Hematopoietic multipotent progenitor cell treated with erythropoietin and hydrocortisone succinate and interleukin-3 and kit ligand, for 17 days (in vitro differentiated cells): ENCODE results near the gene DIAPH1.

Source experiments
- DNase-seq: peaks from one replicate; pipeline ENCODE4 v3.0.0-alpha.2; 2015; ENCODE audit warnings: low spot score

DIAPH1 gene

GRCh38 chr5:141560725-141561483, 57.9 kb downstream of the DIAPH1 start:
- peak; percentile 59 for DNase-seq

- no peak for DNase-seq
These were observed 58.6 kb downstream of the DIAPH1 start for GRCh38 chr5:141560151-141560550.

GRCh38 chr5:141559461-141559860, 59.3 kb downstream of the DIAPH1 start:
- DNase-seq = no peak

DNA sequence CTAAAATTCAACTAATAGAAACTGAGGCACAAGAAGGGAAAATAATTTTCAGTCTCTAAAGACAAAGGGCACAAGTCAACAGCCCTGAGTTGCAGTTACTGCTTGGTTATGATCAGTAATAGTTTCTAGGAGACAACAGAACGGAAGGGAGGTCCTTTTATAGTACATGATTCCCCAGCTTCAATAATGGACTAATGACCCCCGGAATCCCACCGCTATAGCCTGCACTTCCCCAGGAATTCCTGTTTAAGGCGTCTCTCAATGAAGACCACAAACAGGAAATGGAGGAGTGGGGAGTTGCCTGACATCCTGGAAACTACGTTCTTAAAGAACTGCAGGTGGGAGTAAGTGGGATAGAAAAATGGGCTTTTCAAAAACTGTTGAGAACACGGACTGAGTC, 60.6 kb downstream of the DIAPH1 start:
- no peak for DNase-seq

DNA sequence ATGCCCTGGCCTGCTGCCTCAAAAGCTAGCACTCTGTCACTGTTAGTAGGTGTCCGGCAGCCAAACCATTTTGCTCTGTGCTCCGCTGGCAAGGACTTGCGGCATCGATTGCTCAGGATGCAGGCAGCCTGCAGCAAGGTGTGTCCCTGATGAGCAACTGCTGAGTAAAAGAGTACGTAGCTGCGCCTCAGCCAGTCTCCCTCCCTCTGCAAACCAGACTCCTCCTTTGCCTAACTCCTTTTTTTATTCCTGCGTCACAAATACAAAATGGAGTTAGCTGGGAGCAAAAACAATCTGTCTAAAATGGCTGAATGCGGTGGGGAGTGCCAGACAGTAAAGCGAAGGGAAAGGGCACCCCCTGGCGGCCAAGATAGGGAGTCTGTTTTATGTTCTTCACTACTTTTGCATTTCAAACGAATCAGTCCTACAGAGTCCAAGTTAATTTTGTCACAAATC, 61.1 kb downstream of the DIAPH1 start:
- DNase-seq = peak; percentile 80

- DNase-seq = no peak
These were observed 70.9 kb downstream of the DIAPH1 start for GRCh38 chr5:141547921-141548320.

GRCh38 chr5:141547488-141547887, 71.3 kb downstream of the DIAPH1 start:
- DNase-seq = no peak

DNA sequence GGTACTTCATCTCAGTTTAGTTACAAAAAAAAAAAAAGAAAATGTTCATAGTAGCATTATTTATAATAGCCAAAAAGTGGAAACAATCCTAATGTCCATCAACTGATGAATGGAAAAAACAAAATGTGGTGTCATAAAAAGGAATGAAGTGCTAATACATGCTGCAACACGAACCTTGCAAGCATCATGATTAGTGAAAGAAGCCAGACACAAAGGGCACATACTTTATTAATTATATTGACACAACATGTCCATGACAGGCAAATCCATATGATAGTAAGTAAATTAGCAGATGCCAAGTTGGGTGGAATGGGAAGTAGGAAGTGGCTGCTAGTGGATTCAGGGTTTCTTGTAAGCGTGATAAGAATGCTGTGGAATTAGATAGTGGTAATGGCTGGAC, 75.7 kb downstream of the DIAPH1 start:
- no peak for DNase-seq

- DNase-seq = no peak
These were observed 84.1 kb downstream of the DIAPH1 start for GRCh38 chr5:141534492-141535213.

DNA sequence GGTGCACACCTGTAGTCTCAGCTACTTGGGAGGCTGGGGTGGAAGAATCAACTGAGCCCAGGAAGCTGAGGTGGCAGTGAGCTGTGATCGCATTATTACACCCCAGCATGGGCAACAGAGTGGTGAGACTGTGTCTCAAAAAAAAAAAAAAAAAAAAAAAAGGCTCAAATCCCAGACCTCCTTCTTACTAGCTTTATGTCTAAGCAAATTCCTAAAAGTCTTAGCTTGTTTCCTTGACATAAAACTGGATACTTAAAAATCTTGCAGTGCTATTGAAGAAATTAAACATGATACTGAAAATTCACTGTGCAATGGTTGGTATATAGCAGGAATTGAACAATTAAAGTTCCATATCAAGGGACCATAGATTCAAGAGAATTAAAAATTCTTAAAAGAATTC, 84.9 kb downstream of the DIAPH1 start:
- DNase-seq = no peak

- DNase-seq = no peak
These were observed 86.1 kb downstream of the DIAPH1 start for GRCh38 chr5:141532726-141533125.

GRCh38 chr5:141529873-141530272, 88.9 kb downstream of the DIAPH1 start:
- DNase-seq = no peak

DNA sequence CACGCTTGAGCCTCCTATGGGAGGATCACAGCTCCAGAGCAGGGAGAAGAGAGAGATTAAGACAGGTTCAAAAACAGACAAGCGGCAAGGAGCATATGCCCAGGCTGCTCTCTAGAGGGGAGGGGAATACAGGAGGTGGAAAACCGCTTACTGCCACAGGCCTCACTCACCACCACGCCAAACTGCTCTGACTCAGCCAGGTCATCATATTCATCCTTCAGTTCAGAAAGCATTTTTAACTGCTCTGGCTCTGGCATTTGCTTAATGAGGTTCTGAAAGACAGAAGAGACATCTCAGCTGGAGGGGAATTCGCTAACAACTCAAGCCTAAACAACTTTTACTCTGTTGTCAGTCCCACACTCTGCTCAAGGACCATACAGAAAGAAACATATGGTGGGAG, 89.8 kb downstream of the DIAPH1 start:
- DNase-seq = no peak

DNA sequence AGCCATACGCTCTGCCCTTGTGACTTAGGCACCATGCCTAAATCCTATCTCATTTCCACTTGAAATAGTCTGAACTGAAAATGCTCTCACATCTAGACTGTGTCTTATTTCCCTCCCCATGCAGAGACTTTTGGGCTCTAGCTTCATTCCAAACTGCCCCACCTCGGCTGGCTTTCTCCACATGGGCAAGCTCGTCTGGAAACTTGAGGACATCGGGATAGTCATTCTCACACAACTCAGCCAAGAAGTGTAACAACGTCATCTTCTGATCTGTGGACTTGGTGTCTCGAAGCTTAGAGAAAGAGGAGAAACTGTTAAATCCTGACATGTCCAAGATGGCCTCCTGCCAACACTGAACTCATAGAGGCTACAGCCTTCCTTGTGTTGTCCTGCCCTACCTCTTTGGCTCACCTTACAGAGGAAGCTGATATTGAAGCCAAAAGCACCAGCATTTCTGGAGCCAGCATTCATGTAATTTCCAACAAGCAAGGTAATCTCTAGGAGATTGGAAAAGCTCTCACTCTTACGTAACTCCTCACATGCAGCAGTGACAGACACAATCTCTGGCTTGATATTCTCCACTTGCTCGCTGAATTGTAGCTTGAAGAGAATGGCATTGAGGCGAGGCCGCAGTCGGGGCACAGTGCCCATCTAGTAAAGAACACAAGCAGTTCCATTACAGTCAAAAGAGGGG, 90.4 kb downstream of the DIAPH1 start:
- DNase-seq = no peak

DNA sequence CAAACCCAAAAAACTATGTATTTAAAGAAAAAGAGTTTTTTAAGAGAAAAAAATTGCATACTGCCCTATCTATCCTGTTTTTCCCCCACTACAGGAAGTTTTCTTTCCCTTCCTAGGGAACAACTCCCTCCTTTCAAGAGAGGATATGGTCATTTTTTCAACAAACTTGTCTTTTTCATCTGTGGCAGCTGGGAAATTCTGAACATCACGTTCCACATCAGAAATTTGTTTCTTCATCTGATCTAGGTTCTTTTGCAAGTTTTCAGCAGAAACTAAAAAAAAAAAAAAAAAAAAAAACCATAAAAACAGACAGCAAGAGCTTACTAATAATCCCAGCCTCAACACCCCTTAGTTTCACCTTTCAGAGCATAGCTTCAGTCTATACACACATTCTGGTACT, 91.4 kb downstream of the DIAPH1 start:
- no peak for DNase-seq

- no peak for DNase-seq
These were observed 93.1 kb downstream of the DIAPH1 start for GRCh38 chr5:141525653-141526052.

GRCh38 chr5:141524604-141525597, 93.9 kb downstream of the DIAPH1 start:
- peak; percentile 86 for DNase-seq

- no peak for DNase-seq
These were observed 94.8 kb downstream of the DIAPH1 start for GRCh38 chr5:141523991-141524390.

DNA sequence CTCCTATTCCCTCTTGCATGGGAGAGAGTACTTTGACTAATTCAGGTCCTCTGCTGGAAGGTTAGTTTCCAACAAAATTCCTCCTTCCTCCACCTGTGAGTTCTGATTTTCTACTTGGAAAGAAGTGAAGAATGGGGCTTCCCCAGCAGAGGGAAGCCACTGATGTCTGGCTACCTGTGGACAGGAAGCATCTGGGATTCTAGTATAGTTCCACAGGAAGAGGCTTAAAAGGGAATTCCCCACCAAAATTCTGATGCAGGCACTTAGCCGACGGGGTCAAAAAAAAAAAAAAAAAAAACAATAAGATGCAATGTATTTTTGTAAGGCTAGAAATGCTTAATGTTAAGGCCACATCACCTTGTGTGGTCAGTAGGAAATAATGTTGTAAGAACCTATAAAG, 96.5 kb downstream of the DIAPH1 start:
- no peak for DNase-seq

- no peak for DNase-seq
These were observed 97.5 kb downstream of the DIAPH1 start for GRCh38 chr5:141521244-141521781.
